Transverse colon (tissue), 3 donors: ENCODE measurements around the gene ATP13A4.

Source experiments
- POLR2A ChIP-seq: fragments of 450-650 bp; IDR thresholded peaks from one replicate; pipeline ENCODE4 v1.6.1; 2016; ENCODE audit warnings: antibody characterized with exemption, mild to moderate bottlenecking, moderate library complexity
- TF ChIP-seq, protein P1 (sequence below), 5 experiments: fragments of 200-600 bp in 3 of 5; fragments of 450-650 bp in 2 of 5; sonication (generic) in 3 of 5; IDR thresholded peaks; 1 replicate in 2 of 5; 2 replicates in 3 of 5; pipeline ENCODE4 v1.5.1; 2016 to 2017; ENCODE audit warnings: antibody characterized with exemption in 5 of 5, inconsistent platforms in 3 of 5, mild to moderate bottlenecking in 2 of 5, moderate library complexity in 1 of 5

GRCh38 chr3:193556841-193557240 lies 2.1 kb upstream of the ATP13A4 start:
- TF ChIP-seq POLR2A, result no peak
- TF ChIP-seq, protein P1, sequence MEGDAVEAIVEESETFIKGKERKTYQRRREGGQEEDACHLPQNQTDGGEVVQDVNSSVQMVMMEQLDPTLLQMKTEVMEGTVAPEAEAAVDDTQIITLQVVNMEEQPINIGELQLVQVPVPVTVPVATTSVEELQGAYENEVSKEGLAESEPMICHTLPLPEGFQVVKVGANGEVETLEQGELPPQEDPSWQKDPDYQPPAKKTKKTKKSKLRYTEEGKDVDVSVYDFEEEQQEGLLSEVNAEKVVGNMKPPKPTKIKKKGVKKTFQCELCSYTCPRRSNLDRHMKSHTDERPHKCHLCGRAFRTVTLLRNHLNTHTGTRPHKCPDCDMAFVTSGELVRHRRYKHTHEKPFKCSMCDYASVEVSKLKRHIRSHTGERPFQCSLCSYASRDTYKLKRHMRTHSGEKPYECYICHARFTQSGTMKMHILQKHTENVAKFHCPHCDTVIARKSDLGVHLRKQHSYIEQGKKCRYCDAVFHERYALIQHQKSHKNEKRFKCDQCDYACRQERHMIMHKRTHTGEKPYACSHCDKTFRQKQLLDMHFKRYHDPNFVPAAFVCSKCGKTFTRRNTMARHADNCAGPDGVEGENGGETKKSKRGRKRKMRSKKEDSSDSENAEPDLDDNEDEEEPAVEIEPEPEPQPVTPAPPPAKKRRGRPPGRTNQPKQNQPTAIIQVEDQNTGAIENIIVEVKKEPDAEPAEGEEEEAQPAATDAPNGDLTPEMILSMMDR (IDR thresholded peaks at IDR 0.05), result no peak
